Activated T-helper 1 cell treated with anti-CD3 and anti-CD28 coated beads, Interleukin-2, amount 50 U/mL, for 16 hours (primary cell): ENCODE results near the gene SLC15A2.
"Not testable (repeated sequence)": the region's sequence is repeated elsewhere in the genome, so short reads cannot be mapped to it uniquely, and the experiment has no call there.

Experiments
- DNase-seq, 2 donors: peaks; one replicate each; pipeline ENCODE4 v3.0.0-alpha.2; 2020; ENCODE audit warnings: low read depth in 1 of 2, low spot score in 1 of 2

Gene SLC15A2

DNA sequence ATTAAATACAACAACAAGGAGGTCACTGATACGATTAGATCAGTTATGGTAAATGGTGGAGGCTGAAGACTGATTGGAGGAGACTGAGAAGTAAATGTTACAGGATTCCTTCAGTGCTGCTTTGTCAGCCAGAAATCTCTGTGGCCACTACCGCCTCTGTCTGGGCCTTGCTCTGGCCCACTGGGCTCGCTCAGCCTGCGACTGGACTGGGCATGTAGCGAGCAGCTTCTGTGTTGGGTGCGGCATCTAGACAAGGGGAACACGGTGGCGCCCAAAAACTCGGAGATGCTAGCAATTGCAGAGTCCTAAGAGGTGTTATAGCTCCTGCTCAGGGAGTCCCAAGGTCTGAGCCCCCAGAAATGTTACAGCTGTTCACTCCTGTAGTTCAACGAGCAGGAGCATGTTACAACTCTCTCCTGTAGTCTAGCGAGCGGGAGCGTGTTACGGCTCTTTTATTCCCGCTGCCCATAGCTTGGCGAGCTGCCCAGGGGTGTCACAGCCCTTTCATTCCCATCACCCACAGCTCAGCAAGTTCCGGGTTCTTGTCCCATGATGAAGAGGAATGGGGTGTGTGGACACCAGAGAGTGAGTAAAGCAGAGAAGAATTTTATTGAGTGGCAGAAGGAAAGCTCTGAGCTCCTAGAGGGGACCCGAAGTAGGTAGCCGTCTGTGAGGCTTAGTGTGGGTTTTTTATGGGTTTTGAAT lies 24.7 kb downstream of the SLC15A2 start:
- DNase-seq, result no peak

DNA sequence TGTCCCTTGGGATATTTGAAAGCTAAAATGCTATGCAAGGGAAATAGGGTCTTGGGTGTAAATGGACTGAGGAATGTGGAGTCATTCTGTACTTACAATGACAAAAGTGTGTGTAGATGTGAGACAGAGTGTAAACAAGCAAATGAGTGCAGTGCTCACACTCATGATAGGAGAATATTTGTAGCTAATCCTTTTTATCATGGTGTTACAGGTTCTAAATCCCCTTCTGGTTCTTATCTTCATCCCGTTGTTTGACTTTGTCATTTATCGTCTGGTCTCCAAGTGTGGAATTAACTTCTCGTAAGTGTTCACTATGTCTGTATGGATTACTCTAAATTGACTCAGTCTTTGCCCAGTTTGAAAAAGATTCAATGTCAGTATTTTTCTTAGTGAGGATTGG lies 30.5 kb downstream of the SLC15A2 start:
- no peak for DNase-seq

DNA sequence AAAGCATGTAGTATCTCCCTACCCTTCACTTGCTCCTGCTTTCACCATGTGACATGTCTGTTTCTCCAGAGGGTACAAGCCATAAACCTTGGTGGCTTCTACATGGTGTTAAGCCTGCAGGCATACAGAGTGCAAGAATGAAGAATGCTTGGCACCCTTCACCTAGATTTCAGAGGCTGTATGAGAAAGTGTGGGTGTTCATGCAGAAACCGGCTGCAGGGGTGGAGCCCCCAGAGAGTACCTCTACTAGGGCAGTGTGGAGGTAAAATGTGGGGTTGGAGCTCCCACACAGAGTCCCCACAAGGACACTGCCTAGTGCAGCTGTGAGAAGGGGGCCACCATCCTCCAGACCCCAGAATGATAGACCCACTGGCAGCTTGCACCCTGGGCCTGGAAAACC lies 32.2 kb downstream of the SLC15A2 start:
- DNase-seq, result no peak

DNA sequence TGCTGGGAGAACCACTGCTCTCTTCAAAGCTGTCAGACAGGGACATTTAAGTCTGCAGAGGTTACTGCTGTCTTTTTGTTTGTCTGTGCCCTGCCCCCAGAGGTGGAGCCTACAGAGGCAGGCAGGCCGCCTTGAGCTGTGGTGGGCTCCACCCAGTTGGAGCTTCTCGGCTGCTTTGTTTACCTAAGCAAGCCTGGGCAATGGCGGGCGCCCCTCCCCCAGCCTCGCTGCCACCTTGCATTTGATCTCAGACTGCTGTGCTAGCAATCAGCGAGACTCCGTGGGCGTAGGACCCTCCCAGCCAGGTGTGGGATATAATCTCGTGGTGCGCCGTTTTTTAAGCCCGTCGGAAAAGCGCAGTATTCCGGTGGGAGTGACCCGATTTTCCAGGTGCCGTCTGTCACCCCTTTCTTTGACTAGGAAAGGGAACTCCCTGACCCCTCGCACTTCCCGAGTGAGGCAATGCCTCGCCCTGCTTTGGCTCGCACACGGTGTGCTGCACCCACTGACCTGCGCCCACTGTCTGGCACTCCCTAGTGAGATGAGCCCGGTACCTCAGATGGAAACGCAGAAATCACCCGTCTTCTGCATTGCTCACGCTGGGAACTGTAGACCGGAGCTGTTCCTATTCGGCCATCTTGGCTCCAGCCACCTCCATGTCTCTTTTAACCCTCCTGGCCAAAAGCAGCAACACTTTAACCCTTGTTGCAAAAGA lies 44.1 kb downstream of the SLC15A2 start:
- not testable (repeated sequence) for DNase-seq

DNA sequence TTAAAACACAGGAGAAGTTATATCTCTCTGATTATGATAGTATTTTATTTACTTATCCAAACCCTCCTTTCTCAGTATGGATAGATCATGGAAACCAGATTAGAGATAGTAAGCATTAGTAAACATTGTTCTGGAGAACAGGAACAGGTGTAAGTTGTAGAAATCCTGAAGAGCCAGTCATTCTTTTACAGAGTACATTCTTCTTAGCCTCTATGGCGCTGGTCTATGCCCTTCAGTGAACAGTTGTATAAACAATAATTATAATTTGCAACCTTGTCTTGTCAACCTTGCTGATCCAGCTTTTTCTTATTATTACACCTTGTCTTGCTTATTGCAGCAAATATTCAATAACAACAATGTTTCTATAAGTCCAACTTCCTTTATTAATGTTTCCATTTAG lies 47.4 kb downstream of the SLC15A2 start:
- DNase-seq, result no peak

DNA sequence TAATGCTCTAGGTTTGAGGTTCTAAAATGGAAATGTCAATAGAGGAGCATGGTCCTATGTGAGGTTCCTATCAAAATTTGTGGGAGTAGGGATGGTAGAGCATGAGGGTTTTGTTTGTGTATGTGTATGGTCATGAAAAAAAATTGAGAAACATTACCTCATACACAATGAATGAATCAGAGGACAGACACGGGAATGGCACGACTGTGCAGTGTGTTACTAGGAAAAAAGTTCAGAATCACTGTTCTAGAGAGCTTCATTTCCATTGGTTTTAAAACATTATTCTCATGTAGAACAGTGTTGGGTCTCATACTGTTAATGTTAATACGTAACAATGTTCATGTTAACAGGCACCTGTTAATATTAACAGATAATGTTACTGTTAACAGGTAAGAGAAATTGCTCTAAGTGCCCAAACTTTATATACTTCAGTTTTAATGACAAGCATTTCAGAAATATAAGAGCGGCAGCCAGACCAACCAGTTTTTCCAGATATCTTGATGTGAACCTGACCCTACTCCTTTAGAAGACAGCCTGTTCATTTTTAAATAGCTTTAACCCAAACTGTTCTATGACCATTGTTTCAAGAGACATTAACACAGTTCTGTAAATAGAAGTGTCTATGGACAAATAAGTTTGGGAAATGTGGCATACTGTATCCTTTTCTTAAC lies 48.0 kb downstream of the SLC15A2 start:
- DNase-seq, result no peak

DNA sequence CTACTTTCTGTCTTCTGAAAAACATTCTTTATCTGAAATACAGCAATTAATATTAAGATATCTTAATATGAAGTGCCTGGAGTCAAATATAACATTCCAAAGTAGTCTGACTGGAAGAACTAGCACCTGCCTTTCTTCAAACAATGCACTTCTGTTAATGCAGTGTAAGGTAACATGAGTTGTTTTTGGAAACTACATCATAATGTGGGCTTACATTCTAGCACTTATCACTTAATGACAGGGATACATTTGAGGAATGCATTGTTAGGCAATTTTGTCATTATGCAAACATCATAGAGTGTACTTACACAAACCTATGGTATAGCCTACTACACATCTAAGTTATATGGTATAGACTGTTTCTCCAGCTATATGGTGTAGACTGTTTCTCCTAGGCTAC lies 49.2 kb downstream of the SLC15A2 start:
- DNase-seq, result no peak

DNA sequence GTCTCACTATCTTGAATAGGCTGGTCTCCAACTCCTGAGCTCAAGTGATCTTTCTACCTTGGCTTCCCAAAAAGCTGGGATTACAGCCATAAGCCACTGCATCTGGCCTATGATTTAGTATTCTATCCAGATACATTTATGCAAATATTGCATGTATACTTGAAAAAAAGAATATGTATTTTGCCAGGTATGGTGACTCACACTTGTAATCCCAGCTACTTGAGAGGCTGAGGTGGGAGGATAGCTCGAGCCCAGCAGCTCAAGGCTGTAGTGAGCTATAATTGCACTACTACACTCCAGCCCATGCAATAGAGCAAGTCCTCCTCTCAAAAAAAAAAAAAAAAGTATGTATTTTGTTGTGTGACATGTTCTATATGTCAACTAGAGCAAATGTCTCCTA lies 54.4 kb downstream of the SLC15A2 start:
- no peak for DNase-seq

DNA sequence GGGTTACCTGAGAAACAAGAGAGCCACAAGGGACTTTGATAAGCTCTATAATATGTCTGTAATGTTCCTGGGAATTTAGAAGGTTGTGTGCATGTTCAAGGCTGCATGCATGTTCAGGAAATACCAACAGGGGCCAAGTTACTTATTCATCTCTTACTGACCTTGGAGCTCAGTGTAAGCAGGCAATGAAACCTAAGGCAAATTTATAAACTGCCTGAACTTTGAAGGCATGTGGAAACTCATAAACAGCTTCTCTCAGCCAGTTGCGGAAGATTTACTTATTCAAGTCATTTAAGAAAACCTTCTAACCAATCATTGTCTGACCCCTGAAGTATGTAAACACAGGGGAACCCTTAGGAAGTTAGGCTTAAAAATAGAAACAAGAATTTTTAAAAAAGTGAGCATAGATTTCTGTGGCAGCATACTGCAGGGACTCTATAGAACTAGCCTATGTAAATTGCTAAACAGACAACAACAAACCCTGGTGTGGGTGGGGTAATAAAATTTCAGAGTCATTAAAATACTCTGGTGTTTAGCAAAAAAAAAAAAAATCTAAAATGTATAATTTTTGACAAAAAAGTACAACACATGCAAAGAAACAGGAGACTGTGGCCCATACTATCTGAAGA lies 57.2 kb downstream of the SLC15A2 start:
- DNase-seq, result no peak

DNA sequence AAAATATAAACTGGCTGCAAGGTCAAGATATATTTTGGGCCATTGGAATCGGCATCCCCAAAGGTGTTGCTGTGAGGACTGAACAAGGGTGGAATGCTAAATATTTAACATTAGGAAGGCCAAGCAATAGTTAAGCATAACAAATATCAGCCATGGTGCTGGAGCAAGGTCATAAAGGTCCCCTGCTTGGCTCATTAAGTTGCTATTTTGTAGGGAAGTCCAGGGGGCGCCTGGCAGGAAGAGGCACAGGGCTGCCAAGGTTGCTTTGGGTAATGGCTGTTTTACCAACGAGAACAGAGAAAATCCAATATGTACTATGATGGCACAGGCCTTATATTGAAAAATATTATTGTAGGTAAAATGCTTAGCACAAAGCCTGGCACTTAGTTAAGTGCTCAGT lies 62.2 kb downstream of the SLC15A2 start:
- no peak for DNase-seq

DNA sequence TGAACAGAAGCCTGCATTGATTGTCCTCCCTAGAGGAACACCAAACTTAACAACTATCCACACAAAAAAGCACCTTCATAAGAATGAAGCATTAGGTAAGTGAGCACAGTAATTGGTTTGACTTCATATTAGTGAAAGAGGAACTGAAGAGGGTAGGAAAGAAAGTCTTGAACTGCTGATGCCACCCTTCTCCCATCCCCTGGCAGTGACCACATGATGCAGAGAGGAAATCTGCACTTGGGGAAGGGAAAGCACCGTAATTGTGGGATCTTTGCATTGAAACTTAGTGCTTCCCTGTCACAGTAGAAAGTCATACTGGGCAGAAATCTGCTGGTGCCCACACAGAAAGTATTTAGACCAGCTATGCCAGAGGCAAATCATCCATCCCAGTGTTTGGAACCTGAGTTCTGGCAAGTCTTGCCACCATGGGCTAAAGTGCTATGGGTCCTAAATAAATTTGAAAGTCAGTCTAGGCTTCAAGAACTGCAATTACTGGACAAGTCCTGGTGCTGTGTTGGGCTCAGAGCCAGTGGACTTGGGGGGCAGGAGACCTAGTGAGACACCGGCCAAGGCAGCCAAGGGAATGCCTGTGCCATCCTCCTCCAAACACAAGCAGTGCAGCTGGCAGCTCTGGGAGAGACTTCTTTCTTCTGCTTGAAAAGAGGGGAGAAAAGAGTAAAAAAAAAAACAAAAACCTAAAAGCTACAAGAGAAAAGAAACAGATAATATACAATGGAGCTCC lies 63.6 kb downstream of the SLC15A2 start:
- no peak for DNase-seq

DNA sequence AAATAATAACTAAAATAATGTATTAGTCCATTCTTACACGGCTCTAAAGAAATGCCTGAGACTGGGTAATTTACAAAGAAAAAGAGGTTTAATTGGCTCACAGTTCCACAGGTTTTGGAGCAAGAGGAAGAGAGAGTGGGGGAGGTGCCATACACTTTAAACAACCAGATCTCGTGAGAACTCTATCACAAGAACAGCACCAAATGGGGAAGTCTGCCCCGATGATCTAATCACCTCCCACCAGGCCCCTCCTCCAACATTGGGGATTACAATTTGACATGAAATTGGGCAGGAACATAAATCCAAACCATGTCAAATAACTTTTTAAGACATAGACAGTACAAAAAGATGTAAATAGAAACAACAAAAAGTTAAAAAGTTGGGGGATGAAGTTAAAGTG lies 64.6 kb downstream of the SLC15A2 start:
- DNase-seq, result no peak

DNA sequence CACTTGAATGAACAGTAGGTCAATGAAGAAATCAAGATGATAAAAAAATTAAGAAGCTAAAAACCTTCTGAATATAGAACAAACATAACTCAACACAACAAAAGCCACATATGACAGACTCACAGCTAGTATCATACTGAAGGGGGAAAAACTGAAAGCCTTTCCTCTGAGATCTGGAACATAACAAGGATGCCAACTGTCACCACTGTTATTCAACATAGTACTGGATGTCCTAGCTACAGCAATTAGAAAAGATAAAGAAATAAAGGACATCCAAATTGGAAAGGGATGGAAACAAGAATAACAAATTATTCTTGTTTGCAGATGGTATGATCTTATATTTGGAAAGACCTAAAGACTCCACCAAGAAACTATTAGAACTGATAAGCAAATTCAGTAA lies 67.1 kb downstream of the SLC15A2 start:
- DNase-seq, result no peak

DNA sequence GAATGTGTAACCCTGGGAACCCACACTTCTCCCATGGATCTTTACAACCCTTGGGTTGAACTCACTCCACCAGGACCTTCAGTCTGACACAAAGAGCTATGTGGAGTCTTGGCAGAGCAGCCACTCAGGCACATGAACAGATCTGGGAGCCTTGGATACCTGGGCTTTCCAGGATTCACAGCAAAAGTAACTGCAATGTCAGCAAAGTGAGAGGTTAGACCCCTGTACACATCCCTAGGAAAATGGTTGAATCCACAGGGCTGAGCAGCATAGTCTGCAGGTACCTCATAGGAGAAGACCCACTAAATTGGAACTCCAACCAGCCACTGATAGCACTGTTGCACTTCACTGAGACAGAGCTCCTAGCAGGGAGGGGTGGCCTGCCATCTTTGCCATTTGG lies 68.2 kb downstream of the SLC15A2 start:
- DNase-seq, result no peak

DNA sequence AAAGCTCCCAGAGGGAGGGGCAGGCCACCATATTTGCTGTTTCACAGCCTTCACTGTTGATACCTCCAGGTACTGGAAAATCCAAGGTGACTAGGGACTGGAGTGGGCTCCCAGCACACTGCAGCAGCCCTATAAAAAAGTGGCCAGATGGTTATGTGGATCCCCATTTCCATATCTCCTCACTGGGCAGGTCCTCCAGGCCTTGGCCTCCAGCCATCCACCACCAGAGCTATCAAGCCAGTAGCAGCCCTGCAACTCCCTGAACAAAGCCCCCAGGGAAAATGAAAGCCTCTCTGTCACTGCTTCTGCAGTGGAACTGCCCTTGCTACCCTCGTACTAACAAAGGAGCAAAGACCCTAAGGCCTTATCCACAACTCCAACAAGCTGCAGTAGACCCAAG lies 69.4 kb downstream of the SLC15A2 start:
- DNase-seq, result no peak

DNA sequence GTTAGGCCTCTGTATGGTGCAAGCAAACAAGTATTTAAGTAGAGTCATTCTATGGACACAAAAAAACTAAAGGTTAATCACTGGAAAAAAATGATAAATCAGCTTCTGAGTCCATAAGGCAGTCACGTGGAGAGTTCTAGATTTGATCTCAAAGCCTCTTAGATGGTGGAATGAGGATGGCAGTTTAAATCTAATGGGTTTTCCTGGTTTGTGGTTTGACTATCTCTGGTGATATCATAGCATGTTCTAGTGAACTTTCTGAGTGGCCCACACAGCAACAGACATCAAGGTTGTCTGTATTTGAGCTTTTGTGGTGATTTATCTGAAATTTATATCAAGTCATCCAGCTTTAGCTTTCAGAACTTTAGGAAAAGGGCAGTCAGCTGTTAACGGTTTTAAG lies 75.4 kb downstream of the SLC15A2 start:
- no peak for DNase-seq

DNA sequence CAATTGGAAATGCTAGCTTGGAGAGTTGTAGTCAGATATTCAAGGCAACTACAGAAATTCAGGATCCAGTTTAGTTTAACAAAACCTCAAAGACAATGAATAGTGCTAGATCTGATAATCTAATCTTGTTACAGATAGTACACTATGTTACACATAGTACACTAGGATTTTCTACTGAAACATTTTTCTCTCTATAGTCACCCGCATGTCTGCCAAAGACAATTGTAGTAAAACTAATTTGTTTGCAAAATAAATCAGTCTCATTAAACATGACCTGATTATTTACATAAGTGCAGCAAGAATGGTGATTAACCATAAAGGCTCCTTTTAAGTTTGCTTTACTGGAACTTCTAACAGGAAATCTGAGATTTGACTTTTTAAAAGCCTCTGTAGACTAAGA lies 75.8 kb downstream of the SLC15A2 start:
- no peak for DNase-seq

DNA sequence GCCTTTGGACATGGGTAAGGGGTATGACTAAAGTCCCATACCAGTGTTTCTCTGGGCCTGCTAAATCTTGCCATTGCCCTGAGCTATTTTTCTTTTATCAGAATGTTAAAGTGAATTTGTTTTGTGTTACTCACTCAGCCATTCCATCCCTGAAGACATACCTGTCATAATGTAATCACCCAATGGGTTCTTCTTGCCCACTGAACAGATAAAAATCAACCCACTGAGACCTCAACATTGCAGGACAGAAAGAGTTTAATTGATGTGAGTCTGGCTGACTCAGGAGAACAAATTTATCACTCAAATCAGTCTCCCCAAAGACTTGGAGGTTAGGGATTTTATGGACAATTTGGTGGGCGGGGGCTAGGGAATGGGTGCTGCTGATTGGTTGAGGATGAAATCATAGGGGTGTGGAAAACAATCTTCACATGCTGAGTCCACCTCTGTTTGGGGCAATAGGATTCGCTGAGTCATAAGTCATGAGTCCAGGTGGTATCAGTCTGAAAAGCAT lies 80.5 kb downstream of the SLC15A2 start:
- no peak for DNase-seq

DNA sequence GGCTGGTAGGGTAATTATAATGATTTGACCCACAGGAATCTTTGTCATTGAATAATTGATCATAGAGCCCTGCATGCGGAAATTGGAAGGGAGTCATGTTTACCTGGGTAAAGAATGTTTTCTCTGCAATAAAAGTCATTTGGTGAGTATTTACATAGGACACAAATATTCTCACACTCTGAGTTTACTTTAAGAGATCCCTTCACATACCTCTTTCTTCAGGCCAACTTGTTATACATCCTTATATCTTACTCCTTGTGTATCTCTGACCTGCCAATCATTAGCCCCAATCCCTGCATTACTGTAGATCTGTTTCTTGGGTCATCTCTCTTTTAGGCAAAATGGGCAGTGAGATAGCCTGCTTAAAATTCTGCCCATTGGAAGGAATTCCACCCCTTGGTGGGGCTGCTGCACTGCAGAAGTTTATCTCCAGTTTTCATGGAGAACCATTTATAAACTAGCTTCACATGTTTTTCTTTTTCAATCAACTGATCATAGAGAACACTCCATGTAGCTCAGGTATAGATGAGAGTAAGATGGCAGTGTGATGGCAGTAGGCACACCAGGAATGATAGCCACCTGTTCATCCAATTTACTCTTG lies 81.6 kb downstream of the SLC15A2 start:
- no peak for DNase-seq

DNA sequence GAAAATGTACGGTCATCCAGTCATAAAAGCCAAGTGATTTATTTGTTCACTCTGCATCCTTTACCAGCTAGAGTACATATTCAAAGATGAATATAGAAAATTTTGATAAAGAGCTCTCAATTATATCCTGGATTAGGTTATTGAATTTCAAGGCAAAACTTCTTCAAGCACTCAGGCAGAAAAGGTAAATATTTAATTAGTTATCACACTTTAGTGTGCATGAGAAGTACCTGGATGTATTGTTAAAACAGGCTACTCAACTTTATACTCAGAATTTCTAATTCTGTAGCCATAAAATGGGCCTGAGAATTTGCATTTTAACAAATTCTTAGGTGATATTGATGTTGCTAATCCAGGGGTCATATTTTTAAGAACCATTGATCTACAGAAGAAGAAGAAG lies 82.5 kb downstream of the SLC15A2 start:
- no peak for DNase-seq

DNA sequence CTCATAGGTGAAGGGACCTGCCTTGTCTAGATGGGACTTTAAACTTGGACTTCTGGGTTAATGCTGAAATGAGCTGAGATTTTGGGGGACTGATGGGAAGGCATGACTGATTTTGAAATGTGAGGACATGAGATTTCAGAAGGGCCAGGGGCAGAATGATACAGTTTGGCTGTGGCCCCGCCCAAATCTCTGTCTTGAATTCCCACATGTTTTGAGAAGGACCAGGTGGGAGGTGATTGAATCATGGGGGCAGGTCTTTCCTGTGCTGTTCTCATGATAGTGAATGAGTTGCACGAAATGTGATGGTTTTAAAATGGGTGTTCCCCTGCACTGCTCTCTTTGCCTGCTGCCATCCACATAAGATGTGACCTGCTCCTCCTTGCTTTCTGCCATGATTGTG lies 85.0 kb downstream of the SLC15A2 start:
- DNase-seq, result no peak
